ENCODE results near the gene CLCN2. TPM values are rescaled to one million over a fixed set of nuclear protein-coding genes. Genes with fewer than 3 reads are reported as not detected.

The CLCN2 gene
- total and polyA plus RNA-seq, 2 of the 8 experiments (the other 6 are each of a cell fraction or from before 2014, with no cell fraction given), result 13.7 to 16.1 TPM

DNA sequence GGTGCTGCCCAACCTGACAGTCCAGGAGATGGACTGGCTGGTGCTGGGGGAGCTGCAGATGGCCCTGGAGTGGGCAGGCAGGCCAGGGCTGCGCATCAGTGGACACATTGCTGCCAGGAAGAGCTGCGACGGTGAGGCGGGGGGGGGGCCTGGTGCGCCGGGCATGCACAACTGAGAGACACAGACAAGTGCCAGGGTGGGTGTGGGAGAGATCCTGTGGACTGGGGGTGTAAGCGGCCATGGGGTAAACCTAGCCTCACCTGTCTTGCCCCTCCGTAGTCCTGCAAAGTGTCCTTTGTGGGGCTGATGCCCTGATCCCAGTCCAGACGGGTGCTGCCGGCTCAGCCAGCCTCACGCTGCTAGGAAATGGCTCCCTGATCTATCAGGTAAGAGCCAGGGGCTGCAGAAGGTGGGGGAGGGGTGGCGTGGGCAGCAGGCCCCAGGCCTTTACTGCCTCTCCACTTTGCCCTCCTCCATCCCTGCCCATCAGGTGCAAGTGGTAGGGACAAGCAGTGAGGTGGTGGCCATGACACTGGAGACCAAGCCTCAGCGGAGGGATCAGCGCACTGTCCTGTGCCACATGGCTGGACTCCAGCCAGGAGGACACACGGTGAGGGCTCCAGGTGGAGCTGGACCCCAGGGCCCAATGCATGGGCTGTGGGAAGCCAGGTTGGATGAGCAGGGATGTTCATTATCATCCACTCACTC is 21.8 kb upstream of the CLCN2 start (continued):
- TF ChIP-seq, protein P1, sequence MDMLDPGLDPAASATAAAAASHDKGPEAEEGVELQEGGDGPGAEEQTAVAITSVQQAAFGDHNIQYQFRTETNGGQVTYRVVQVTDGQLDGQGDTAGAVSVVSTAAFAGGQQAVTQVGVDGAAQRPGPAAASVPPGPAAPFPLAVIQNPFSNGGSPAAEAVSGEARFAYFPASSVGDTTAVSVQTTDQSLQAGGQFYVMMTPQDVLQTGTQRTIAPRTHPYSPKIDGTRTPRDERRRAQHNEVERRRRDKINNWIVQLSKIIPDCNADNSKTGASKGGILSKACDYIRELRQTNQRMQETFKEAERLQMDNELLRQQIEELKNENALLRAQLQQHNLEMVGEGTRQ (IDR thresholded peaks at IDR 0.05; ENCODE audit: low read length), result no peak
- no peak for TF ChIP-seq ZNF274 (IDR thresholded peaks at IDR 0.05; ENCODE audit: borderline replicate concordance, extremely low read depth, low read length)
- TF ChIP-seq BACH1 (IDR thresholded peaks at IDR 0.05; ENCODE audit: low read length), result no peak
- no peak for TF ChIP-seq SUZ12 (IDR thresholded peaks at IDR 0.05; ENCODE audit: low read length)
